Stimulated activated CD4-positive, alpha-beta T cell treated with anti-CD3 and anti-CD28 coated beads, Interleukin-4, amount 100 ng/mL, for 4 hours (primary cell): ENCODE results near the gene MYB.
"Not testable (repeated sequence)": the region's sequence is repeated elsewhere in the genome, so short reads cannot be mapped to it uniquely, and the experiment has no call there.

Experiments
- DNase-seq, 2 experiments: peaks; one replicate each; pipeline ENCODE4 v3.0.0-alpha.2; 2020

Gene MYB

DNA sequence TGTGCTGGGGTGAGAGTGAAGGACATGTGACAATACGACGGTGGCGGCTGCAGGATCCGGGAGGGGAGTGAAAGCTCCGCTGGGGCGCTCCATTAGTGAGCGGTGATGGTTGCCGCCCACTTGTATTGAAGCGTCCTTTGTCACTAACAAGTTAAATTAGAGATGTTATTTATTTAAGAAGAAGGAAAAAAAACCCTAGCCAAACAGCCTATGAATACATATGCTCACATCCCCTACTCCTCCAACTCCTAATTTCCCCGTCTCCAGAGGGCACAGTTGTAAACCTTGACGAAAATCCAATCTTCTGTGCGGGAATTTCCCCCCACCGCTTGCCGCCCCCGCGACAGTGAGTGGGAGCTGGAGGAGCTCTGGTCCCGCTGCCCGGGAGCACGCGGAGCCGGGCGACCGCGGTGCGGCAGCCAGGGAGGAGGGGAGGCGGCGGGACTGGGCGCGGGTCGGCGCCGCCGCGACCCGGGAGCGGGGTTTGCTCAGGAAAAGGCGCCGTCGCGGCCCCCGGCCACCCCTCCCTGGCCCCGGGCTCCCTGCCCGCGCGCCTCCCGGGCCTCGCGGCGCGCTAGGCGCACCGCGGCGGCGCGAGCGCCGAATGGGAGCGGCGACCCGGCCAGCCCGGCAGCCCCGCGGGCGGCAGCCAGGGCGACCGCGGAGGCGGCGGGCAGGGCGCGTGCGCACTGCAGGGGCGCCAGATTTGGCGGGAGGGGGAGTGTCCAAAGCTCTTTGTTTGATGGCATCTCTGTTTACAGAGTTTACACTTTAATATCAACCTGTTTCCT, at the start of gene MYB:
MYB (plus strand) TSS at position 767 of the 791 bp plus-strand sequence. CDS start 206 bp downstream, outside the sequence.
- peak; percentile 66 to 73 for DNase-seq

DNA sequence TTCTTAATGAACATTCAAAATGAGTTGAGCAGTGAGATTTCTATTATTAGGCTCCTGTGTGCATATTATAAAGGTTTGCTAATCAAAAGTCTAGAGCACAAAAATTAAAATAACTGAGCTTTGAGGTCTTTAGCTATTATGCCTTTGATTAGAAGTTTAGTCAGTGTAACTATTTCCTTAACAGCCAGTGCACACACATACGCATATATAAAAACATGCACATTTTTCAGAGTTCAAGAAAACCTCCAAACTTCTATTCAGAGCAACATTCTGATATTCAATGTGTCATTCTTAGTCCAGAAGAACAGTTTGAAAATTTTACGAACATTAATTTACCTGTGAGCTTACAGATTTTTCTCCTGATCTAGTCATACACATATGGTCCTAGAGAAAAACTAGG, 48.3 kb upstream of the MYB start:
- DNase-seq = no peak

DNA sequence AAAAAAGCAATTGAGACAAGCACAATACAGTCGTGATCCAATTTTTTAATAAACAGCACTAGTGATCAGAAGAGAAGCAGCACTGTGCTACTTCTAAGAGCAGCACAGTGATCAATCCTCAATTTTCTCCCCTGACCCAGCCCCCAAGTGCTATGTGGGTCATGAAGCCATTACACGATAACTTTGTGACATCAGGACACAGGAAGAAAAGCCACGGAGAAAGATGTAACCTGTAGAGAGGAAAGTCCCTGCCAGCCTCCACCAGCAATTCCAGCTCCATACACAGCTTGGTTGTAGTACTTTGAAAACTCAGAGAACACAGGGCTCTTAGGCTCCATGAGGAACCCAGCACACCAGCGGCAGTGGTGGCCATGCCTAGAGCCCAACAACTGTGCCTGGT, 45.3 kb upstream of the MYB start:
- DNase-seq = no peak

- DNase-seq = no peak
Observed at GRCh38 chr6:135137826-135138225, 43.3 kb upstream of the MYB start.

- no peak for DNase-seq
Observed at GRCh38 chr6:135141182-135141581, 39.9 kb upstream of the MYB start.

DNA sequence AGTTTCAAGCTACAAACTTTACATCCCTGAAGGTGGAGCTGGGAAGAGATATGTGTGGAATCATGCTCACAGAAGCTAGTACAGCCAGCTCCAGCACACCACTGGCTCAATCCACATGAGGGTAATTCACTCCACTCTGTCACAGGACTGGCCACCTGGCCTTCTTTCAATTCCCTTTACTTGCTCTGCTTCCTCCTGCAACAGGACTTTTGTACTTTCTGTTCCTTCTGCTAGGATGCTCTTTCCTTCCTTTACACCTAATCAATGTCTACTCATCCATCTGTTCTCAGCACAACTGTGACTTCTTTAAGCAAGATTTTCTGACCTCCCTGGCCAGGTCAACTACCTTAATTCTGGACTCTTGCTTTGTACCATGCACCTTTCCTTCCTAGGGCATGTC, 39.4 kb upstream of the MYB start:
- no peak for DNase-seq

DNA sequence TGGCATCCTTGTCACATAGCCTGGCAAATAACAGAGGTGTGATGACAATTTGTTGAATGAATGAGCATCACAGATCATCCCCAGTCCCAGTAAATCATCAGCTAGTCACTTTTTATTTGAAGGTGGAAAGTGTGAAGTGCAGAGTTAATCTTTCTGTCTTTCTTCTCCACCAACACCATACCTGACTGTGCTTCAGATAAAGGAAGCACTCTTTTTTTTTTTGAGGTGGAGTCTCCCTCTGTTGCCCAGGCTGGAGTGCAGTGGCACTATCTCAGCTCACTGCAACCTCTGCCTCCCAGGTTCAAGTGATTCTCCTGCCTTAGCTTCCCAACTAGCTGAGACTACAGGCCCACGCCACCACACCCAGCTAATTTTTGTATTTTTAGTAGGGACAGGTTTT, 38.9 kb upstream of the MYB start:
- not testable (repeated sequence) for DNase-seq

- DNase-seq = no peak
Observed at GRCh38 chr6:135144673-135145062, 36.4 kb upstream of the MYB start.

GRCh38 chr6:135145063-135145800, 35.9 kb upstream of the MYB start:
- no peak for DNase-seq

DNA sequence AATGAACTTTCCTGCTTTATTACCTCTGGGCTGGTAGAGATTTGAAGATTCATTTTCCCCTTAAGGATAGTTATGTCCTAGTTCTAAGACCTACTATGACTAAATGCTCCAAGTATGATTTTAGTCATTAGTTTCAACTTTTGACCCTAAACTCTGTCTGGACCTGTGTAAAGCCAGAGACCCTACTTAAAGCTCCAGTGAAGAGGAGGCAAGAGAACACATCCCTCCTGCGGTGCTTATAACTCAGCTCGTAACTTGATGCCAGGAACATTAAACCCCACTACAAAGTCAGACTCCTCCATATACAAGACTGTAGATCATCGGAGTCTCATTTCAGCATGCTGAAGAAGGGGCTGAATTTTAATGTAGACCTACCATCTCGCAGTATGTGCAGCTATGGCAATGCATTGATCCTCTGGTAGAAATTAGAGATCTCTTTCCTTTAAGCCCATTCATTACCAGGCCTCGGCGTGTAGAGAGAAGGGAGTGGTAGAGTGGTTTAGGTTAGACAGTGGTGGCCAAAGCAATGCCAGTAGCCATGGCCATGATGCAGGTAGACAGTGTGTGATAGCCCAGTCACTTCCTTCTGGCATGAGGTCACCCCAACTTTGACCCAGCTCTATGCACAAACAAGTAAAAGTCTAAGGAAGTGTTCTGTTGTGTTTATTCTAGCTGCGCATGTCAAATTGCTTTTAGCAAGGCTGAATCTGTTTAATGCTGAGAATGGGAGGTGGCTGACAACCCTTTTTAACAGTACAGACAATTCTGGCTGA, 34.8 kb upstream of the MYB start:
- DNase-seq = no peak

- DNase-seq = no peak
Observed at GRCh38 chr6:135147637-135148592, 33.2 kb upstream of the MYB start.

GRCh38 chr6:135148889-135149288, 32.2 kb upstream of the MYB start:
- no peak for DNase-seq

- DNase-seq = no peak
Observed at GRCh38 chr6:135149376-135149775, 31.7 kb upstream of the MYB start.

DNA sequence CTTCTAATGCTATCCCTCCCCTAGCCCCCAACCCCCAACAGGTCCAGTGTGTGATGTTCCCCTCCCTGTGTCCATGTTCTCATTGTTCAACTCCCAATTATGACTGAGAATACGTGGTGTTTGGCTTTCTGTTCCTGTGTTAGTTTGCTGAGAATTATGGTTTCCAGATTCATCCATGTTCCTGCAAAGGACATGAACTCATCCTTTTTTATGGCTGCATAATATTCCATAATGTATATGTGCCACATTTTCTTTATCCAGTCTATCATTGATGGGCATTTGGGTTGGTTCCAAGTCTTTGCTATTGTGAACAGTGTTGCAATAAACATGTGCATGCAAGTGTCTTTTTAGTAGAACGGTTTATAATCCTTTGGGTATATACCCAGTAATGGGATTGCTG, 30.6 kb upstream of the MYB start:
- not testable (repeated sequence) for DNase-seq

DNA sequence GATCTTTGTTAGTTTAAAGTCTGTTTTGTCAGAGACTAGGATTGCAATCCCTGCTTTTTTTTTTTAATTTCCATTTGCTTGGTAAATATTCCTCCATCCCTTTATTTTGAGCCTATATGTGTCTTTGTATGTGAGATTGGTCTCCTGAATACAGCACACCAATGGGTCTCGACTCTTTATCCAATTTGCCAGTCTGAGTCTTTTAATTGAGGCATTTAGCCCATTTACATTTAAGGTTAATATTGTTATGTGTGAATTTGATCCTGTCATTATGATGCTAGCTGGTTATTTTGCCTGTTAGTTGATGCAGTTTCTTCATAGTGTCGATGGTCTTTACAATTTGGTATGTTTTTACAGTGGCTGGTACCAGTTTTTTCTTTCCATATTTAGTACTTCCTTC, 27.0 kb upstream of the MYB start:
- not testable (repeated sequence) for DNase-seq

GRCh38 chr6:135158397-135158796, 22.7 kb upstream of the MYB start:
- no peak for DNase-seq

GRCh38 chr6:135159531-135159930, 21.6 kb upstream of the MYB start:
- no peak for DNase-seq

DNA sequence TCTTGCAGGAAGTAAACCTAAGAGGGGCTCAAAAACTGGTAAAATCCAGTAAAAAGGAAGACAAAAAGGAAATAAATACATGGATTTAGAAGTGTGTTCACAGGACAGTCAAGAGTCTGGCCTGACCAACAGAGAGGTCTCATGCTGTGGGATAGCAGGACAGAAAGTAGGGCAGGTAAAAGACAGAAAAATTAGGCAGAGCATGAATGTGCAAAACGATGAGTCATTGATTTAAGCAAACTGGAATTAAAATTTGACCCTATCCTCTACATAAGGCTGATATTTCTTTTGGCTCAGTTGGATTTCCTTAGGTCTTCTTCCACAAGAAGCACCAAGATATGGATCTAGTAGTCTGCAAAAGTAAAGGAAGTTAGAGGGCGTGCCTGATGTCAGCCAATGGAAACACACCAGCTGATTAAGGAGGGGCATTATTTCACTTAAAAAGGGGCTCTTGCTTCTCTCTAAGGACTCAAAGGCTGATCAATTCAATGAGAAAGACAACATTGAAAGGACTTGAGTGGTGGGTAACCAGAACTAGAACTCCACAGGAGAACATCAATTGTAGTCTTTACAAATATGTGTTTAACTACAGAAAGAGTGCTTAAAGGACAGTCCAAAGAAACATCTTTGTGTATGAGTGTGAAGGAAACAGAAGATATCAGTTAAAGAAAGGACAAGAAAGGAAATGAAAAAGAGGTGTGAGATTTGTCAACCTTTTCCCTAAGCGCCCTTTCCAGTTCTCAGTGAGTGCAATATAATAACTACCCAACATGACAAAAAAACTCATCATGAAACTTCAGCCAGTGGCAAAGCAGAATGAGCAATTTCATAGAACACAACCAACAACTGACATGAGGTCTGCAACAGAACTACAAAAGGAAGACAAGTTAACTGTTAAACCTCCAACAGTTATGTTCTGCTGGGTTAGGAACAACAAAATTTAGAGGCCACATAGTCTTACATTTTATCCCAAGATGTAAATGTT, 19.4 kb upstream of the MYB start:
- DNase-seq = no peak

- DNase-seq = peak in 1 of 2 experiments; percentile 30
Observed at GRCh38 chr6:135162678-135163439, 18.2 kb upstream of the MYB start.

DNA sequence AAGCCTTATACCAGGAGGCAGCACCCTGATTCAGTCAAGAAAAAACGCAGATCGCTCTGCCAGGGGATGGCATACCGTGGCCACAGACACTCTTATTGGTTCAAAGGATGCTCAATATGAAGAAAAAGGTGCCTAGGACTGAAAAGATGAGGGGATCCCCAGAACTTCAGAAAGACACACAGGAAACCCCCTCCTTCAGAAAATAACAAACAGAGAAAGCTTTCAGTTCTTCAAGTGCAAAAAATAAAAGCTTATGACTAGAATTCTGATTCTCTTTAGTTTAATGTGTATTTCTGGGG, 17.7 kb upstream of the MYB start:
- DNase-seq = peak; percentile 27 to 48
